Body of pancreas (tissue), 4 donors: Measurements from ENCODE around the gene SHC4. TPM values are rescaled to one million over a fixed set of nuclear protein-coding genes. Genes with fewer than 3 reads are reported as not detected.

ENCODE experiments used
- ATAC-seq: fragments of 150-250 bp; one replicate; pipeline ENCODE4 v1.9.1; 2016
- DNase-seq, 4 donors: peaks; one replicate each; pipeline ENCODE4 v3.0.0-alpha.2; 2019
- H3K27ac ChIP-seq, 4 donors: fragments of 200-600 bp; sonication (generic); 1 replicate in 3 of 4; 2 replicates in 1 of 4; pipeline versions ENCODE4 v1.5.1 to v1.6.1; 2016 to 2019; ENCODE audit warnings: mild to moderate bottlenecking in 1 of 4, mixed read lengths in 1 of 4, moderate library complexity in 1 of 4
- H3K27me3 ChIP-seq, 2 donors: fragments of 200-600 bp; sonication (generic); one replicate each; pipeline ENCODE4 v1.6.0; 2016; ENCODE audit warnings: mild to moderate bottlenecking in 1 of 2
- H3K36me3 ChIP-seq, 2 donors: fragments of 200-600 bp; sonication (generic); replicated peaks in 1 of 2; 2 replicates each; pipeline ENCODE4 v1.5.1; 2016; ENCODE audit warnings: low read depth in 2 of 2; ENCODE audit not compliant: insufficient read depth in 1 of 2
- H3K4me1 ChIP-seq: fragments of 200-600 bp; sonication (generic); one replicate; pipeline ENCODE4 v1.6.0; 2016
- H3K4me3 ChIP-seq, 2 donors: fragments of 200-600 bp; sonication (generic); 1 replicate in 1 of 2; 2 replicates in 1 of 2; pipeline ENCODE4 v1.5.1; 2016 to 2019
- H3K9me3 ChIP-seq, 3 donors: fragments of 200-600 bp; sonication (generic); 1 replicate in 2 of 3; 2 replicates in 1 of 3; pipeline ENCODE4 v1.5.1; 2016
- POLR2A ChIP-seq, 3 donors: fragments of 450-650 bp; IDR thresholded peaks; one replicate each; pipeline ENCODE4 v1.6.1; 2016; ENCODE audit warnings: antibody characterized with exemption in 3 of 3, mild to moderate bottlenecking in 2 of 3
- WGBS, 2 donors: methylation state at CpG; one replicate each; pipeline ENCODE4 v1.1.5; 2017; 5-methylcytosine and 5-hydroxymethylcytosine counted together
- intact Hi-C: fragments of 100-400 bp; cut with DNase I; formaldehyde crosslinking; loops from one replicate; pipeline ENCODE4 v1.15.1; 2023
- total RNA-seq, 2 donors: library from RNA; depleted of rRNA; stranded (reverse); fragments of >200 nt; gene quantifications; one replicate each; pipeline ENCODE4 v1.1.0, GENCODE V29; 2016
- TF ChIP-seq, protein P1 (sequence below), 7 experiments: fragments of 450-650 bp in 4 of 7; fragments of 200-600 bp in 3 of 7; sonication (generic) in 3 of 7; IDR thresholded peaks; one replicate each; pipeline ENCODE4 v1.5.1; 2016 to 2019; ENCODE audit warnings: antibody characterized with exemption in 7 of 7

Gene SHC4
- total RNA-seq, 2 donors from 2014 or later = 0.78 TPM; not detected in 1

DNA sequence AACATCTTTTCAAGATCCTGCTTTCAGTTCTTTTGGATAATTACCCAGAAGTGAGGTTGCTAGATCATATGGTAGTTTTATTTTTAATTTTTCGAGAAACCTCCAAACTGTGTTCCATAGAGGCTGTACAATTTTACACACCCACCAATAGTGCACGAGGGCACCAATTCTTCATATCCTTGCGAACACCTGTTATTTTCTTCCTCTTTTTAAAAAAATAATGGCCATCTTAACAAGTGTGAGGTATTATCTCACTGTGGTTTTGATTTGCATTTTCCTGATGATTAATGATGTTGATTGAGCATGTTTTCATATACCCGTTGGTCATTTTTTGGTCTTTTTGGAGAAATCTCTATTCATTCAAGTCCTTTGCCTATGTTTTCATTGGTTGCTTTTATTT lies 135.2 kb downstream of the SHC4 start:
- Histone ChIP-seq H3K27ac (no peak overlapping the region), H3K36me3 (no peaks in the 10 kb centered on the region), H3K9me3 (no peaks in the 10 kb centered on the region), H3K4me3 (no peak overlapping the region), H3K27me3 (no peaks in the 10 kb centered on the region), H3K4me1 (no peaks in the 10 kb centered on the region)
- intact Hi-C loops = no loop called here
- DNase-seq (no peak), ATAC-seq (no peak)
- WGBS, 2 donors = 48 to 72% methylated on average over 4 of the region's 4 CpGs
- TF ChIP-seq, protein P1, sequence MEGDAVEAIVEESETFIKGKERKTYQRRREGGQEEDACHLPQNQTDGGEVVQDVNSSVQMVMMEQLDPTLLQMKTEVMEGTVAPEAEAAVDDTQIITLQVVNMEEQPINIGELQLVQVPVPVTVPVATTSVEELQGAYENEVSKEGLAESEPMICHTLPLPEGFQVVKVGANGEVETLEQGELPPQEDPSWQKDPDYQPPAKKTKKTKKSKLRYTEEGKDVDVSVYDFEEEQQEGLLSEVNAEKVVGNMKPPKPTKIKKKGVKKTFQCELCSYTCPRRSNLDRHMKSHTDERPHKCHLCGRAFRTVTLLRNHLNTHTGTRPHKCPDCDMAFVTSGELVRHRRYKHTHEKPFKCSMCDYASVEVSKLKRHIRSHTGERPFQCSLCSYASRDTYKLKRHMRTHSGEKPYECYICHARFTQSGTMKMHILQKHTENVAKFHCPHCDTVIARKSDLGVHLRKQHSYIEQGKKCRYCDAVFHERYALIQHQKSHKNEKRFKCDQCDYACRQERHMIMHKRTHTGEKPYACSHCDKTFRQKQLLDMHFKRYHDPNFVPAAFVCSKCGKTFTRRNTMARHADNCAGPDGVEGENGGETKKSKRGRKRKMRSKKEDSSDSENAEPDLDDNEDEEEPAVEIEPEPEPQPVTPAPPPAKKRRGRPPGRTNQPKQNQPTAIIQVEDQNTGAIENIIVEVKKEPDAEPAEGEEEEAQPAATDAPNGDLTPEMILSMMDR (IDR thresholded peaks at IDR 0.05) = no peak
- no peak for TF ChIP-seq POLR2A (IDR thresholded peaks at IDR 0.05)

DNA sequence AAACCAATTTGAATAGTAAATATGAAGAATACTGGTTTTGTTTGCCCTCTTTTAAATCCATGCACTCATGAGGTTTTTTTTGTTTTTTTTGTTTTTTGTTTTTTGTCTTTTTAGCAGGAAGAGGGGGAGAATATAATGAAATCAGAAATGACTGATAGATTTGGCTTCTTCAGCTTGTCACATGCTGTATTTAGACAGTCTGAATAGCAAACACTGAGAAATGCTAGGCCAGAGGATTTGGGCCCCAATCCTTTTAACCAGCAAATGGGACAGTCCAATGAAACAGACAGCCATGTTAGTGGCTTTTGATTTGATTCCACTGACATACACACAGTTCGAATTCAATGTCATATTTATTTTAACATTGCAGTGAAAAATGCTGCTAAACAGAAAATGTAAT lies 138.6 kb downstream of the SHC4 start:
- no peak for ATAC-seq
- 69 to 70% methylated on average over 1 of the region's 1 CpG for WGBS, 2 donors
- TF ChIP-seq, protein P1 (IDR thresholded peaks at IDR 0.05) = no peak
- no peak for TF ChIP-seq POLR2A (IDR thresholded peaks at IDR 0.05)

DNA sequence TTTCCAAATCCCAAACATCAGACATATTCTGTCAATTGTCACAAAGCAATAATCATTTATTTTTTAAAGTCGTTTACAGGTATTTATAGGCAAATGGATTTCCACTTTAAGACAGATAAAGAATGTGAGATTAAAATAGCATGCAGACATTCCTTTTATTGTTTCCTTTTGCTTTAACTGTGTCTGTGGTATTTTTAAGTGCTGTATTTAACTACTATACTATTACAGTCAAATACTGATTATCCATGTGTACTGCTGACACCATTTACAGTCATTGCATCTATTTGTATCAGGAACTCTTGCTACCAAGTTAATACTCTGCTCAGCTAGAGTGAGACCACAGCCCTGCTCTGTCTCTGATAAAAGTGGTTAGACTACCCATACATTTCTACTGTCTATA lies 140.0 kb downstream of the SHC4 start:
- Histone ChIP-seq H3K4me3 (no peak overlapping the region), H3K4me1 (no peaks in the 10 kb centered on the region), H3K9me3 (no peaks in the 10 kb centered on the region), H3K27ac (no peak overlapping the region), H3K36me3 (no peaks in the 10 kb centered on the region), H3K27me3 (no peaks in the 10 kb centered on the region)
- no peak for TF ChIP-seq POLR2A (IDR thresholded peaks at IDR 0.05)
- TF ChIP-seq, protein P1 (IDR thresholded peaks at IDR 0.05) = no peak
- 23 to 35% methylated on average over 1 of the region's 1 CpG for WGBS, 2 donors
- ATAC-seq = no peak
- intact Hi-C loops = no loop called here
- DNase-seq = no peak

More for the DNA sequence above, 138.6 kb downstream of the SHC4 start:
- Histone ChIP-seq H3K36me3 (no peaks in the 10 kb centered on the region), H3K4me3 (no peak overlapping the region), H3K4me1 (no peaks in the 10 kb centered on the region), H3K27ac (no peak overlapping the region), H3K9me3 (no peaks in the 10 kb centered on the region), H3K27me3 (no peaks in the 10 kb centered on the region)
- no peak for DNase-seq
- intact Hi-C loops = no loop called here

DNA sequence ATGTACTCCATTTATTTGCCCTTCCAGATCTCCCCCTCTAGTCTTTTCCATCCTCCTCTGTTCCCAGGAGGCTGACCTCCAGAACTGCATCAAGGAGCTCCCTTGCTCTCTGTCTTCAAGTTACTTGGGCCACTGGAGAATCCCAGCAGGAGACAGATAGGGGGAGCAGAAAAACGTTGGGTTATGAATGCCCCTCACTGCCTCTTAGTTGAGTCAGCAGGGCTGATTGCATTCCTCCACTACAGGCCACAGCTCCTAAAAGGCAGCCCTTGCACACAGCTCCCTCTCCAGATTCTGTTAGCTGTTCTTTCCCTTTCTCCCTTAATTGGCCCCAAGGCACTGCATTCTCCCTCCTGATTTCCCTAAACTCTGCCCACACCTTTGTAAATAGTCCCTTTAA lies 140.5 kb downstream of the SHC4 start:
- no peak overlapping the region for H3K4me3 ChIP-seq
- no peak overlapping the region for H3K27ac ChIP-seq
- intact Hi-C loops = no loop called here
- no peaks in the 10 kb centered on the region for H3K27me3 ChIP-seq
- no peaks in the 10 kb centered on the region for H3K9me3 ChIP-seq
- ATAC-seq (no peak), DNase-seq (no peak)
- H3K36me3 ChIP-seq = no peaks in the 10 kb centered on the region
- TF ChIP-seq, protein P1 (IDR thresholded peaks at IDR 0.05) = no peak
- TF ChIP-seq POLR2A (IDR thresholded peaks at IDR 0.05) = no peak
- 9 to 17% methylated on average over 1 of the region's 1 CpG for WGBS, 2 donors
- H3K4me1 ChIP-seq = no peaks in the 10 kb centered on the region

DNA sequence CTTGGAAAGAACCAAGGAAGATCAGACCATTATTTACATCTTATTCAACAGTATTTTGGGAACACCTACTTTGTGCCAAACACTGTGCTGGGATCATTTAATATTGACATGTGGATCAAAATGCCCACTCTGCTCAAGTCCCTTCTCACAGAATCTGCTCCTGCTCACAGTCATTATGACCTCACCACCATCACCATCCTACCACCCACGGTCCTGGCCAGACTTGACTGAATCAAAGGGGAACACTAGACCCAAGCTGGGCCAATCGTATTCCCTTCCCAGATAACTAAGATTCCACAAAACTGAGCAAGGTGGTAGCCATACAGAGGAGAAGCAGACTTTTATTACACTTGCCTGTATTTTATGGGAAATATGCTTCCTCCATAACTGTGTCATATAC lies 149.4 kb downstream of the SHC4 start:
- ATAC-seq (no peak), DNase-seq (no peak)
- WGBS, 2 donors = 69 to 81% methylated on average over 2 of the region's 2 CpGs
- intact Hi-C loops = no loop called here
- Histone ChIP-seq H3K9me3 (no peaks in the 10 kb centered on the region), H3K4me3 (no peak overlapping the region), H3K4me1 (peaks cover 11% of the 10 kb centered on the region), H3K27me3 (no peaks in the 10 kb centered on the region), H3K36me3 (no peaks in the 10 kb centered on the region), H3K27ac (no peak overlapping the region)
- no peak for TF ChIP-seq POLR2A (IDR thresholded peaks at IDR 0.05)
- TF ChIP-seq, protein P1 (IDR thresholded peaks at IDR 0.05) = no peak
